HepG2 (cell line): ENCODE results near the gene ODAM. TPM values are rescaled to one million over a fixed set of nuclear protein-coding genes. Genes with fewer than 3 reads are reported as not detected.

Experiments used
- AFF4 ChIP-seq: sonication (generic); formaldehyde crosslinking; IDR thresholded peaks from 2 replicates; pipeline ENCODE4 v1.4.0; 2020; ENCODE audit warnings: missing genetic modification reagents
- FOSL2 ChIP-seq: sonication (generic); formaldehyde crosslinking; IDR thresholded peaks from 2 replicates; pipeline ENCODE4 v1.4.0; 2020; ENCODE audit warnings: missing genetic modification reagents
- HHEX ChIP-seq: IDR thresholded peaks from 2 replicates; pipeline ENCODE4 v1.6.1; 2016; ENCODE audit warnings: control low read depth
- HINFP ChIP-seq: sonication (generic); formaldehyde crosslinking; IDR thresholded peaks from 2 replicates; pipeline ENCODE4 v1.4.0; 2020; ENCODE audit warnings: low read depth, mild to moderate bottlenecking, missing genetic modification reagents
- HNF4A ChIP-seq: sonication (generic); formaldehyde crosslinking; IDR thresholded peaks from 2 replicates; pipeline ENCODE4 v1.4.0; 2020; ENCODE audit warnings: missing genetic modification reagents
- HOXA3 ChIP-seq: sonication (generic); formaldehyde crosslinking; IDR thresholded peaks from 2 replicates; pipeline ENCODE4 v1.5.0; 2020; ENCODE audit warnings: missing genetic modification reagents
- HOXA9 ChIP-seq: sonication (generic); formaldehyde crosslinking; IDR thresholded peaks from 2 replicates; pipeline ENCODE4 v1.8.1; 2022; ENCODE audit warnings: missing genetic modification reagents, mild to moderate bottlenecking, moderate library complexity, borderline replicate concordance
- IKZF5 ChIP-seq: IDR thresholded peaks from 2 replicates; pipeline ENCODE4 v1.6.1; 2018; ENCODE audit warnings: missing genetic modification reagents, mild to moderate bottlenecking, missing compliant biosample characterization
- ISL2 ChIP-seq: sonication (generic); formaldehyde crosslinking; IDR thresholded peaks from 2 replicates; pipeline ENCODE4 v1.5.0; 2020; ENCODE audit warnings: missing genetic modification reagents
- KDM2A ChIP-seq: sonication (generic); formaldehyde crosslinking; IDR thresholded peaks from 2 replicates; pipeline ENCODE4 v1.4.0; 2020; ENCODE audit warnings: low read depth, missing genetic modification reagents, borderline replicate concordance
- MED8 ChIP-seq: sonication (generic); formaldehyde crosslinking; IDR thresholded peaks from 2 replicates; pipeline ENCODE4 v1.8.1; 2023; ENCODE audit warnings: mild to moderate bottlenecking, missing genetic modification reagents; ENCODE audit not compliant: insufficient replicate concordance
- MLX ChIP-seq: IDR thresholded peaks from 2 replicates; pipeline ENCODE4 v1.6.1; 2016
- PHF20 ChIP-seq: sonication (generic); formaldehyde crosslinking; IDR thresholded peaks from 2 replicates; pipeline ENCODE4 v1.5.0; 2020; ENCODE audit warnings: mild to moderate bottlenecking, missing genetic modification reagents
- PHF8 ChIP-seq: sonication (generic); formaldehyde crosslinking; IDR thresholded peaks from 2 replicates; pipeline ENCODE4 v1.5.0; 2020; ENCODE audit warnings: missing genetic modification reagents
- POLR2G ChIP-seq: fragments of 200-400 bp; formaldehyde crosslinking; IDR thresholded peaks from 2 replicates; pipeline ENCODE4 v1.6.1; 2018; ENCODE audit warnings: mild to moderate bottlenecking, low read depth, low read length, moderate library complexity
- SOX13 ChIP-seq, 3 experiments: fragments of 450-650 bp in 1 of 3; sonication (generic) in 1 of 3; formaldehyde crosslinking in 1 of 3; IDR thresholded peaks in 2 of 3; conservative IDR thresholded peaks in 1 of 3; 2 replicates each; pipeline versions ENCODE4 v1.5.0 to v1.6.1; 2016 to 2020; ENCODE audit warnings: antibody characterized with exemption in 1 of 3, mild to moderate bottlenecking in 1 of 3, missing compliant biosample characterization in 1 of 3, missing genetic modification reagents in 1 of 3, moderate library complexity in 1 of 3
- SP2 ChIP-seq: sonication (generic); formaldehyde crosslinking; IDR thresholded peaks from 2 replicates; pipeline ENCODE4 v1.5.1; 2020; ENCODE audit warnings: mild to moderate bottlenecking, missing genetic modification reagents
- SRF ChIP-seq: IDR thresholded peaks from 2 replicates; pipeline ENCODE4 v1.6.1; 2011; ENCODE audit warnings: mild to moderate bottlenecking, low read depth, low read length, moderate library complexity
- STAT5B ChIP-seq: sonication (generic); formaldehyde crosslinking; IDR thresholded peaks from 2 replicates; pipeline ENCODE4 v1.4.0; 2020; ENCODE audit warnings: missing genetic modification reagents
- TEAD3 ChIP-seq: optimal IDR thresholded peaks from 2 replicates; pipeline ENCODE3; 2016; ENCODE audit warnings: borderline replicate concordance
- YEATS4 ChIP-seq: sonication (generic); formaldehyde crosslinking; IDR thresholded peaks from 2 replicates; pipeline ENCODE4 v1.4.0; 2020; ENCODE audit warnings: missing genetic modification reagents, borderline replicate concordance
- ZNF260 ChIP-seq: sonication (generic); formaldehyde crosslinking; IDR thresholded peaks from 2 replicates; pipeline ENCODE4 v1.4.0; 2020; ENCODE audit warnings: missing genetic modification reagents, low read depth, mild to moderate bottlenecking, borderline replicate concordance
- ZNF350 ChIP-seq: sonication (generic); formaldehyde crosslinking; IDR thresholded peaks from 2 replicates; pipeline ENCODE4 v1.4.0; 2020; ENCODE audit warnings: mild to moderate bottlenecking, low read depth, missing genetic modification reagents, borderline replicate concordance
- ZNF468 ChIP-seq: sonication (generic); formaldehyde crosslinking; IDR thresholded peaks from 2 replicates; pipeline ENCODE4 v1.8.0; 2022; ENCODE audit warnings: mild to moderate bottlenecking, moderate library complexity, missing genetic modification reagents
- ZNF629 ChIP-seq: sonication (generic); formaldehyde crosslinking; conservative IDR thresholded peaks from 2 replicates; pipeline ENCODE4 v1.5.0; 2020; ENCODE audit warnings: missing genetic modification reagents
- ZNF790 ChIP-seq: sonication (generic); formaldehyde crosslinking; IDR thresholded peaks from 2 replicates; pipeline ENCODE4 v1.8.0; 2022; ENCODE audit warnings: missing genetic modification reagents, mild to moderate bottlenecking, borderline replicate concordance
- polyA plus RNA-seq, 8 experiments: library from polyadenylated mRNA; depleted of rRNA in 3 of 8; stranded (reverse) in 7 of 8; unstranded in 1 of 8; fragments of >200 nt; fragmentation: Illumina TruSeq in 4 of 8; extraction: Trizol in 4 of 8; gene quantifications; 2 replicates each; pipeline versions ENCODE4 v1.2.1 to v1.2.3, GENCODE V29; 2011 to 2016; ENCODE audit warnings: low read depth in 4 of 8, missing spikeins in 1 of 8, mixed read lengths in 1 of 8; ENCODE audit not compliant: insufficient read depth in 1 of 8
- total RNA-seq, 5 experiments: library from RNA; depleted of rRNA; stranded (reverse); fragments of >200 nt; fragmentation: Illumina TruSeq; extraction: Trizol; gene quantifications; 2 replicates each; pipeline ENCODE4 v1.2.3, GENCODE V29; 2016; ENCODE audit warnings: low read depth in 1 of 5

The ODAM gene
- total and polyA plus RNA-seq, 2 of the 13 experiments (the other 11 are each of a cell fraction or from before 2014, with no cell fraction given) = 94.6 to 115 TPM

- TF ChIP-seq MLX (CRISPR knock-in tag) = no peak
- peak; percentile 38 for TF ChIP-seq PHF8 (CRISPR knock-in tag)
- TF ChIP-seq YEATS4 (CRISPR knock-in tag) = no peak
- no peak for TF ChIP-seq ZNF260 (CRISPR knock-in tag)
- TF ChIP-seq SOX13 (IDR thresholded peaks at IDR 0.05) = no peak
- TF ChIP-seq SOX13 (CRISPR knock-in tag; conservative IDR thresholded peaks at IDR 0.05 in 1 of 2, IDR thresholded peaks at IDR 0.05 in 1 of 2) = peak in 1 of 2 experiments; percentile 36; a peak in 1 of 4 replicates
- TF ChIP-seq ZNF629 = no peak
- peak; percentile 74; the same call in 1 of the 2 replicates for TF ChIP-seq ISL2 (CRISPR knock-in tag)
- TF ChIP-seq POLR2G = peak; percentile 71
- TF ChIP-seq HOXA9 (CRISPR knock-in tag) = no peak
- no peak for TF ChIP-seq STAT5B
- no peak for TF ChIP-seq KDM2A (CRISPR knock-in tag)
- peak; percentile 94 for TF ChIP-seq AFF4 (CRISPR knock-in tag)
- no peak for TF ChIP-seq SRF
- no peak for TF ChIP-seq HINFP (CRISPR knock-in tag)
- TF ChIP-seq HHEX (CRISPR knock-in tag) = no peak
- peak; percentile 83 for TF ChIP-seq TEAD3 (CRISPR knock-in tag)
- no peak for TF ChIP-seq SP2 (CRISPR knock-in tag)
- TF ChIP-seq ZNF350 (CRISPR knock-in tag) = no peak
- 0 out of 2 replicates have a peak, but pooled peaks have one; percentile 39 for TF ChIP-seq HOXA3 (CRISPR knock-in tag)
- TF ChIP-seq ZNF790 (CRISPR knock-in tag) = no peak
- TF ChIP-seq PHF20 (CRISPR knock-in tag) = no peak
- no peak for TF ChIP-seq MED8 (CRISPR knock-in tag)
- no peak for TF ChIP-seq FOSL2 (CRISPR knock-in tag)
- no peak for TF ChIP-seq IKZF5
- peak; percentile 49; the same call in 1 of the 2 replicates for TF ChIP-seq HNF4A (CRISPR knock-in tag)
- TF ChIP-seq ZNF468 (CRISPR knock-in tag) = no peak
Observed at GRCh38 chr4:70197842-70198241, 2.3 kb downstream of the ODAM start (continued).
